PC-9 (cell line): ENCODE results near the gene TOX3. TPM values are rescaled to one million over a fixed set of nuclear protein-coding genes. Genes with fewer than 3 reads are reported as not detected.

Experiments
- BruUV-seq: library from RNA; stranded (reverse); fragments of 400-500 nt; replicated peaks from 2 replicates; lab custom pipeline; 2021; lab: Mats Ljungman, UMichigan
- CTCF ChIA-PET: fragments of 300-600 bp; sonication (Branson Sonifier 250); formaldehyde crosslinking; loops from one replicate; lab custom pipeline; 2022; ENCODE audit warnings: antibody characterized with exemption; lab: Charles Lee
- POLR2A ChIA-PET: fragments of 300-600 bp; sonication (Branson Sonifier 250); formaldehyde crosslinking; loops from one replicate; lab custom pipeline; 2022; ENCODE audit warnings: antibody characterized with exemption; ENCODE audit not compliant: unreplicated experiment; lab: Charles Lee
- DNase-seq, 2 experiments: peaks; one replicate each; pipeline versions ENCODE4 v3.0.0 to v3.0.0-alpha.2; 2015 to 2022; ENCODE audit warnings: mixed read lengths in 1 of 2
- H2AFZ ChIP-seq: fragments of 200-600 bp; sonication (generic); 2 replicates; pipeline ENCODE4 v1.8.1; 2017; ENCODE audit warnings: antibody characterized with exemption
- H3F3A ChIP-seq: fragments of 200-600 bp; sonication (generic); 2 replicates; pipeline ENCODE4 v1.8.1; 2017; ENCODE audit warnings: antibody characterized with exemption, mild to moderate bottlenecking, low read depth; ENCODE audit not compliant: insufficient read depth
- H3K27ac ChIP-seq: fragments of 200-600 bp; sonication (generic); 2 replicates; pipeline ENCODE4 v1.6.1; 2016; ENCODE audit warnings: mixed run types
- H3K27me3 ChIP-seq: fragments of 200-600 bp; sonication (generic); 2 replicates; pipeline ENCODE4 v1.6.1; 2016; ENCODE audit warnings: low read depth, mixed run types; ENCODE audit not compliant: insufficient read depth
- H3K36me3 ChIP-seq: fragments of 200-600 bp; sonication (generic); 2 replicates; pipeline ENCODE4 v1.6.1; 2016; ENCODE audit warnings: low read depth, mixed run types
- H3K4me1 ChIP-seq: fragments of 200-600 bp; sonication (generic); replicated peaks from 2 replicates; pipeline ENCODE4 v1.6.1; 2016; ENCODE audit warnings: mixed run types; ENCODE audit not compliant: insufficient read depth
- H3K4me2 ChIP-seq: fragments of 200-600 bp; sonication (generic); 2 replicates; pipeline ENCODE4 v1.6.1; 2017; ENCODE audit warnings: mixed run types
- H3K4me3 ChIP-seq: fragments of 200-600 bp; sonication (generic); 2 replicates; pipeline ENCODE4 v1.6.1; 2016; ENCODE audit warnings: mixed run types
- H3K79me2 ChIP-seq: fragments of 200-600 bp; sonication (generic); 2 replicates; pipeline ENCODE4 v1.6.1; 2017; ENCODE audit warnings: low read depth, mixed run types
- H3K9me2 ChIP-seq: fragments of 200-600 bp; sonication (generic); 2 replicates; pipeline ENCODE4 v1.8.1; 2017; ENCODE audit warnings: mild to moderate bottlenecking; ENCODE audit not compliant: insufficient read depth
- H3K9me3 ChIP-seq: fragments of 200-600 bp; sonication (generic); 2 replicates; pipeline ENCODE4 v1.8.1; 2016; ENCODE audit warnings: low read depth; ENCODE audit not compliant: insufficient read depth
- H4K20me1 ChIP-seq: fragments of 200-600 bp; sonication (generic); 2 replicates; pipeline ENCODE4 v1.8.1; 2017; ENCODE audit not compliant: insufficient read depth
- EZH2 ChIP-seq: fragments of 200-600 bp; sonication (generic); IDR thresholded peaks from 2 replicates; pipeline ENCODE4 v1.8.0; 2017; ENCODE audit warnings: antibody characterized with exemption, low read depth
- intact Hi-C: fragments of 100-400 bp; cut with micrococcal nuclease; formaldehyde crosslinking; loops from one replicate; pipeline ENCODE4 v1.10.0; 2022; ENCODE audit not compliant: unreplicated experiment
- total RNA-seq: library from RNA; stranded (reverse); gene quantifications from 2 replicates; pipeline ENCODE4 v1.2.3, GENCODE V29; 2021
- TF ChIP-seq, protein P1 (sequence below): fragments of 200-600 bp; sonication (generic); conservative IDR thresholded peaks from 2 replicates; pipeline ENCODE4 v1.6.1; 2017; ENCODE audit warnings: mixed run types, antibody characterized with exemption, mild to moderate bottlenecking, moderate library complexity

The TOX3 gene
- total RNA-seq, 1 experiment from 2014 or later = not detected

GRCh38 chr16:52462816-52463215, 84.1 kb downstream of the TOX3 start:
- no peaks in the 10 kb centered on the region for H3K9me3 ChIP-seq
- DNase-seq = no peak
- TF ChIP-seq, protein P1, sequence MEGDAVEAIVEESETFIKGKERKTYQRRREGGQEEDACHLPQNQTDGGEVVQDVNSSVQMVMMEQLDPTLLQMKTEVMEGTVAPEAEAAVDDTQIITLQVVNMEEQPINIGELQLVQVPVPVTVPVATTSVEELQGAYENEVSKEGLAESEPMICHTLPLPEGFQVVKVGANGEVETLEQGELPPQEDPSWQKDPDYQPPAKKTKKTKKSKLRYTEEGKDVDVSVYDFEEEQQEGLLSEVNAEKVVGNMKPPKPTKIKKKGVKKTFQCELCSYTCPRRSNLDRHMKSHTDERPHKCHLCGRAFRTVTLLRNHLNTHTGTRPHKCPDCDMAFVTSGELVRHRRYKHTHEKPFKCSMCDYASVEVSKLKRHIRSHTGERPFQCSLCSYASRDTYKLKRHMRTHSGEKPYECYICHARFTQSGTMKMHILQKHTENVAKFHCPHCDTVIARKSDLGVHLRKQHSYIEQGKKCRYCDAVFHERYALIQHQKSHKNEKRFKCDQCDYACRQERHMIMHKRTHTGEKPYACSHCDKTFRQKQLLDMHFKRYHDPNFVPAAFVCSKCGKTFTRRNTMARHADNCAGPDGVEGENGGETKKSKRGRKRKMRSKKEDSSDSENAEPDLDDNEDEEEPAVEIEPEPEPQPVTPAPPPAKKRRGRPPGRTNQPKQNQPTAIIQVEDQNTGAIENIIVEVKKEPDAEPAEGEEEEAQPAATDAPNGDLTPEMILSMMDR = no peak
- intact Hi-C loops = no loop called here
- H3K79me2 ChIP-seq = no peaks in the 10 kb centered on the region
- H3K4me1 ChIP-seq = no peaks in the 10 kb centered on the region
- H3K9me2 ChIP-seq = no peaks in the 10 kb centered on the region
- no peak overlapping the region for H3K4me2 ChIP-seq
- H3K4me3 ChIP-seq = no peak overlapping the region
- no peaks in the 10 kb centered on the region for H3K27me3 ChIP-seq
- ChIA-PET POLR2A (no interaction called here), CTCF (no interaction called here)
- H3K27ac ChIP-seq = no peak overlapping the region
- no peak overlapping the region for H2AFZ ChIP-seq
- H3K36me3 ChIP-seq = no peaks in the 10 kb centered on the region
- H4K20me1 ChIP-seq = no peaks in the 10 kb centered on the region
- H3F3A ChIP-seq = no peaks in the 10 kb centered on the region
- no TSS peak for BruUV-seq

GRCh38 chr16:52460639-52461178, 86.2 kb downstream of the TOX3 start:
- CTCF ChIA-PET = no interaction called here
- Histone ChIP-seq H3K27me3 (no peaks in the 10 kb centered on the region), H4K20me1 (no peaks in the 10 kb centered on the region), H3K9me2 (no peaks in the 10 kb centered on the region), H3K4me3 (no peak overlapping the region), H3K4me2 (no peak overlapping the region), H3K9me3 (no peaks in the 10 kb centered on the region), H2AFZ (no peak overlapping the region), H3F3A (no peaks in the 10 kb centered on the region), H3K4me1 (no peaks in the 10 kb centered on the region), H3K36me3 (no peaks in the 10 kb centered on the region), H3K79me2 (no peaks in the 10 kb centered on the region), H3K27ac (no peak overlapping the region)
- intact Hi-C loops = no loop called here
- no TSS peak for BruUV-seq
- DNase-seq = no peak
- no peak for TF ChIP-seq EZH2
- TF ChIP-seq, protein P1 = no peak
- POLR2A ChIA-PET = no interaction called here

GRCh38 chr16:52456368-52456767, 90.6 kb downstream of the TOX3 start:
- no peak overlapping the region for H3K27ac ChIP-seq
- no peaks in the 10 kb centered on the region for H3K36me3 ChIP-seq
- H2AFZ ChIP-seq = no peak overlapping the region
- no peaks in the 10 kb centered on the region for H3K9me3 ChIP-seq
- TF ChIP-seq EZH2 = no peak
- TF ChIP-seq, protein P1 = no peak
- no peaks in the 10 kb centered on the region for H4K20me1 ChIP-seq
- BruUV-seq = no TSS peak
- H3K4me3 ChIP-seq = no peak overlapping the region
- DNase-seq = no peak
- H3K4me1 ChIP-seq = no peaks in the 10 kb centered on the region
- no peak overlapping the region for H3K4me2 ChIP-seq
- no peaks in the 10 kb centered on the region for H3K79me2 ChIP-seq
- ChIA-PET POLR2A (no interaction called here), CTCF (no interaction called here)
- no peaks in the 10 kb centered on the region for H3K27me3 ChIP-seq
- no peaks in the 10 kb centered on the region for H3F3A ChIP-seq
- H3K9me2 ChIP-seq = no peaks in the 10 kb centered on the region
- intact Hi-C loops = no loop called here
